GM12878 (cell line): ENCODE results near the gene PHC2. TPM values are rescaled to one million over a fixed set of nuclear protein-coding genes. Genes with fewer than 3 reads are reported as not detected.

Experiments
- ATAC-seq: fragments of 200-7000 bp; cut with Tn5 transposase; 3 replicates; pipeline ENCODE4 v1.9.1; 2020; ENCODE audit warnings: mild to moderate bottlenecking, moderate library complexity
- BruUV-seq: library from RNA; stranded (reverse); fragments of 400-500 nt; replicated peaks from 2 replicates; lab custom pipeline; 2021; lab: Mats Ljungman, UMichigan
- CTCF ChIA-PET: fragments of 300-600 bp; sonication (Branson Sonifier 250); formaldehyde crosslinking; extraction: SDS; loops from one replicate; lab custom pipeline; 2021; ENCODE audit warnings: inconsistent platforms; lab: Yijun Ruan, JAX
- POLR2A ChIA-PET: fragments of 350-600 bp; formaldehyde crosslinking; extraction: SDS; loops from one replicate; lab custom pipeline; 2021; ENCODE audit warnings: inconsistent platforms; lab: Charles Lee
- RAD21 ChIA-PET: fragments of 300-600 bp; sonication (Branson Sonifier 250); formaldehyde crosslinking; loops from one replicate; lab custom pipeline; 2023; ENCODE audit warnings: antibody characterized with exemption; ENCODE audit not compliant: unreplicated experiment; lab: Charles Lee
- SMC1A ChIA-PET: fragments of 300-600 bp; sonication (Branson Sonifier 250); formaldehyde crosslinking; loops from one replicate; lab custom pipeline; 2023; ENCODE audit not compliant: unreplicated experiment, uncharacterized antibody; lab: Charles Lee
- DNase-seq: peaks from one replicate; pipeline ENCODE4 v3.0.0-alpha.2; 2011; ENCODE audit warnings: low read depth, low spot score
- FAIRE-seq: peaks from 3 replicates; lab custom pipeline; 2011; peaks lifted over from hg19 to GRCh38; lab: Jason Lieb, UNC
- H2AFZ ChIP-seq: 2 replicates; pipeline ENCODE4 v1.6.0; 2011; ENCODE audit warnings: low read depth, low read length, control low read depth; ENCODE audit not compliant: control insufficient read depth
- H3K27ac ChIP-seq: 2 replicates; pipeline ENCODE4 v1.5.1; 2011; ENCODE audit warnings: control low read depth; ENCODE audit not compliant: control insufficient read depth, insufficient read depth
- H3K27me3 ChIP-seq, 2 experiments: replicated peaks in 1 of 2; 2 replicates each; pipeline versions ENCODE4 v1.6.0 to v1.6.1; 2011; ENCODE audit warnings: low read length in 1 of 2; ENCODE audit not compliant: control insufficient read depth in 2 of 2, insufficient read depth in 2 of 2
- H3K36me3 ChIP-seq, 2 experiments: 2 replicates each; pipeline ENCODE4 v1.5.1; 2011; ENCODE audit warnings: low read length in 1 of 2; ENCODE audit not compliant: control insufficient read depth in 2 of 2, insufficient read depth in 2 of 2
- H3K4me1 ChIP-seq: 2 replicates; pipeline ENCODE4 v1.6.1; 2011; ENCODE audit warnings: mild to moderate bottlenecking, low read length, moderate library complexity, mixed read lengths; ENCODE audit not compliant: control insufficient read depth, insufficient read depth
- H3K4me2 ChIP-seq: 2 replicates; pipeline ENCODE4 v1.6.0; 2011; ENCODE audit warnings: control low read depth; ENCODE audit not compliant: control insufficient read depth, insufficient read depth
- H3K4me3 ChIP-seq: fragments of 200-600 bp; sonication (generic); 2 replicates; pipeline ENCODE4 v1.5.1; 2016
- H3K79me2 ChIP-seq: 2 replicates; pipeline ENCODE4 v1.6.0; 2011; ENCODE audit warnings: low read length; ENCODE audit not compliant: control insufficient read depth, insufficient read depth
- H3K9ac ChIP-seq: 2 replicates; pipeline ENCODE4 v1.8.0; 2011; ENCODE audit warnings: low read length, control low read depth, mixed read lengths; ENCODE audit not compliant: control insufficient read depth, insufficient read depth
- H3K9me3 ChIP-seq: replicated peaks from 3 replicates; pipeline ENCODE4 v1.5.1; 2011; ENCODE audit warnings: mild to moderate bottlenecking, low read length; ENCODE audit not compliant: control insufficient read depth, insufficient read depth
- H4K20me1 ChIP-seq: 2 replicates; pipeline ENCODE4 v1.6.0; 2011; ENCODE audit not compliant: control insufficient read depth, insufficient read depth
- CHD4 ChIP-seq: fragments of 200-600 bp; sonication (generic); IDR thresholded peaks from 2 replicates; pipeline ENCODE4 v1.6.1; 2016; ENCODE audit warnings: mild to moderate bottlenecking
- E2F8 ChIP-seq: fragments of 450-650 bp; IDR thresholded peaks from 2 replicates; pipeline ENCODE4 v1.6.1; 2018; ENCODE audit warnings: mild to moderate bottlenecking, low read depth, moderate library complexity; ENCODE audit not compliant: partially characterized antibody
- IKZF2 ChIP-seq, 2 experiments: fragments of 450-650 bp; IDR thresholded peaks; 2 replicates each; pipeline ENCODE4 v1.6.1; 2017; ENCODE audit warnings: mild to moderate bottlenecking in 2 of 2, moderate library complexity in 2 of 2
- IRF4 ChIP-seq: IDR thresholded peaks from 2 replicates; pipeline ENCODE4 v1.6.1; 2011; ENCODE audit warnings: low read depth, low read length
- PRDM15 ChIP-seq: fragments of 450-650 bp; formaldehyde crosslinking; IDR thresholded peaks from 2 replicates; pipeline ENCODE4 v1.4.0; 2020; ENCODE audit warnings: mild to moderate bottlenecking, moderate library complexity
- WGBS: methylation state at CpG from one replicate; pipeline ENCODE4 v1.1.6; 2016; ENCODE audit warnings: low lambda C conversion rate; ENCODE audit not compliant: insufficient replicate concordance, insufficient coverage; ENCODE audit errors: missing lambda C conversion rate; 5-methylcytosine and 5-hydroxymethylcytosine counted together
- in situ Hi-C: fragments of 300-500 bp; cut with MboI; formaldehyde crosslinking; loops from 9 replicates; pipeline ENCODE4 v1.14.3; 2018; ENCODE audit warnings: mixed read lengths
- intact Hi-C: fragments of 100-400 bp; cut with micrococcal nuclease; formaldehyde crosslinking; loops from one replicate; pipeline ENCODE4 v1.14.2; 2022; ENCODE audit not compliant: unreplicated experiment
- polyA plus RNA-seq, 11 experiments: library from polyadenylated mRNA; depleted of rRNA in 4 of 11; unstranded in 6 of 11; stranded (reverse) in 5 of 11; fragments of >200 nt; fragmentation: Nextera tagmentation in 4 of 11; fragmentation: Illumina TruSeq in 1 of 11; extraction: Ambion mirVana in 4 of 11; extraction: Trizol in 1 of 11; gene quantifications; 1 replicate in 1 of 11; 2 replicates in 10 of 11; pipeline versions ENCODE4 v1.2.1 to v1.2.3, GENCODE V29; 2011 to 2016; ENCODE audit warnings: inconsistent platforms in 2 of 11, missing spikeins in 2 of 11, low read depth in 1 of 11
- total RNA-seq, 4 experiments: library from RNA; depleted of rRNA in 3 of 4; stranded (reverse); fragments of >200 nt in 3 of 4; fragmentation: Illumina TruSeq in 1 of 4; extraction: Trizol in 1 of 4; gene quantifications; 2 replicates each; pipeline versions ENCODE4 v1.2.1 to v1.2.3, GENCODE V29; 2013 to 2021

Gene PHC2
- total and polyA plus RNA-seq, 10 of the 15 experiments (the other 5 are each of a cell fraction or from before 2014, with no cell fraction given): 2.0 to 35.9 (median 16.4) TPM

GRCh38 chr1:33424610-33425009 lies 6.3 kb downstream of the PHC2 start:
- H3K4me1 ChIP-seq: peaks cover 10% of the 10 kb centered on the region
- no peaks in the 10 kb centered on the region for H4K20me1 ChIP-seq
- CTCF ChIA-PET: no interaction called here
- intact Hi-C loops (no loop called here), in situ Hi-C loops (no loop called here)
- ATAC-seq (no peak), DNase-seq (no peak), FAIRE-seq (no peak)
- RAD21 ChIA-PET: no interaction called here
- no peak overlapping the region for H2AFZ ChIP-seq
- 0% methylated on average over 2 of the region's 2 CpGs for WGBS
- BruUV-seq: no TSS peak
- POLR2A ChIA-PET: no interaction called here
- H3K27ac ChIP-seq: no peak overlapping the region
- H3K9ac ChIP-seq: no peak overlapping the region
- no peak overlapping the region for H3K4me3 ChIP-seq
- H3K9me3 ChIP-seq: no peaks in the 10 kb centered on the region; the same call in 1 of the 3 replicates
- SMC1A ChIA-PET: no interaction called here
- peaks cover 0 to 1% of the 10 kb centered on the region in 2 experiments; a peak in 1 of 4 replicates for H3K27me3 ChIP-seq
- no peak overlapping the region for H3K4me2 ChIP-seq
- H3K36me3 ChIP-seq: no peaks in the 10 kb centered on the region
- H3K79me2 ChIP-seq: no peaks in the 10 kb centered on the region
- TF ChIP-seq E2F8: no peak
- TF ChIP-seq CHD4: no peak
- no peak for TF ChIP-seq IKZF2 (IDR thresholded peaks at IDR 0.05)
- TF ChIP-seq IRF4: no peak
- no peak for TF ChIP-seq PRDM15 (CRISPR knock-in tag)
